ENCODE measurements around the gene SELENOI.

SELENOI gene

GRCh38 chr2:26412091-26412673 lies 66.2 kb downstream of the SELENOI start:
- DNase-seq: no peak

GRCh38 chr2:26414311-26414710 lies 68.4 kb downstream of the SELENOI start:
- no peak for DNase-seq

GRCh38 chr2:26421961-26422360 lies 76.0 kb downstream of the SELENOI start:
- DNase-seq: no peak

- DNase-seq: no peak
These were observed 77.1 kb downstream of the SELENOI start for GRCh38 chr2:26422947-26423629.

GRCh38 chr2:26423750-26424149 lies 77.8 kb downstream of the SELENOI start:
- no peak for DNase-seq

- no peak for DNase-seq
These were observed 78.3 kb downstream of the SELENOI start for GRCh38 chr2:26424221-26424620.

- no peak for DNase-seq
These were observed 82.9 kb downstream of the SELENOI start for GRCh38 chr2:26428846-26429245.

GRCh38 chr2:26429779-26430578 lies 84.0 kb downstream of the SELENOI start:
- DNase-seq: no peak

GRCh38 chr2:26430826-26431225 lies 84.9 kb downstream of the SELENOI start:
- DNase-seq: no peak

GRCh38 chr2:26432363-26432762 lies 86.4 kb downstream of the SELENOI start:
- DNase-seq: no peak

- no peak for DNase-seq
These were observed 86.9 kb downstream of the SELENOI start for GRCh38 chr2:26432859-26433258.

GRCh38 chr2:26435106-26435505 lies 89.2 kb downstream of the SELENOI start:
- DNase-seq: no peak

- DNase-seq: no peak
These were observed 92.6 kb downstream of the SELENOI start for GRCh38 chr2:26438526-26438925.

GRCh38 chr2:26438926-26439325 lies 93.0 kb downstream of the SELENOI start:
- no peak for DNase-seq

- DNase-seq: no peak
These were observed 96.4 kb downstream of the SELENOI start for GRCh38 chr2:26442301-26442700.

GRCh38 chr2:26442707-26443106 lies 96.8 kb downstream of the SELENOI start:
- DNase-seq: no peak

GRCh38 chr2:26444236-26444635 lies 98.3 kb downstream of the SELENOI start:
- no peak for DNase-seq

Data from NCI-H187 (cell line).